Sigmoid colon (tissue), 7 donors: ENCODE data around the gene GAMT. TPM values are rescaled to one million over a fixed set of nuclear protein-coding genes. Genes with fewer than 3 reads are reported as not detected.
A peak's percentile ranks its signal among the peaks of the same experiment; 100 is the strongest.

Experiments used
- DNase-seq: peaks from one replicate; pipeline ENCODE4 v3.0.0-alpha.2; 2019
- H3K27ac ChIP-seq, 4 donors: fragments of 200-600 bp; sonication (generic); one replicate each; pipeline ENCODE4 v1.5.1; 2016 to 2019; ENCODE audit warnings: mild to moderate bottlenecking in 1 of 4
- H3K27me3 ChIP-seq, 3 donors: fragments of 200-600 bp; sonication (generic); one replicate each; pipeline ENCODE4 v1.5.1; 2019; ENCODE audit warnings: mild to moderate bottlenecking in 1 of 3
- H3K36me3 ChIP-seq, 4 donors: fragments of 200-600 bp; sonication (generic); one replicate each; pipeline ENCODE4 v1.5.1; 2016 to 2019
- H3K4me1 ChIP-seq, 4 donors: fragments of 200-600 bp; sonication (generic); one replicate each; pipeline ENCODE4 v1.5.1; 2017 to 2019
- H3K4me3 ChIP-seq, 4 donors: fragments of 200-600 bp; sonication (generic); one replicate each; pipeline ENCODE4 v1.5.1; 2017 to 2019; ENCODE audit warnings: mild to moderate bottlenecking in 2 of 4, moderate library complexity in 1 of 4
- H3K9me3 ChIP-seq, 4 donors: fragments of 200-600 bp in 3 of 4; sonication (generic) in 3 of 4; one replicate each; pipeline versions ENCODE4 v1.5.1 to v1.6.1; 2013 to 2019
- EP300 ChIP-seq, 4 donors: sonication (generic); formaldehyde crosslinking; IDR thresholded peaks; one replicate each; pipeline ENCODE4 v1.6.1; 2017; ENCODE audit warnings: antibody characterized with exemption in 4 of 4
- POLR2A ChIP-seq, 2 donors: fragments of 450-650 bp; IDR thresholded peaks; one replicate each; pipeline ENCODE4 v1.6.1; 2016; ENCODE audit warnings: antibody characterized with exemption in 2 of 2, mild to moderate bottlenecking in 2 of 2, moderate library complexity in 2 of 2
- POLR2AphosphoS5 ChIP-seq, 4 donors: sonication (generic); formaldehyde crosslinking; IDR thresholded peaks; one replicate each; pipeline ENCODE4 v1.6.1; 2017; ENCODE audit warnings: antibody characterized with exemption in 4 of 4
- WGBS, 2 donors: extraction: QIAGEN DNeasy Blood & Tissue Kit; methylation state at CpG; one replicate each; pipeline ENCODE4 v1.1.7; 2013; 5-methylcytosine and 5-hydroxymethylcytosine counted together
- intact Hi-C: fragments of 100-400 bp; cut with DNase I; formaldehyde crosslinking; loops from one replicate; pipeline ENCODE4 v1.15.1; 2023
- polyA plus RNA-seq, 3 donors: library from polyadenylated mRNA; stranded (reverse); fragments of 200-250 nt; gene quantifications; one replicate each; pipeline ENCODE4 v1.2.3, GENCODE V29; 2013
- total RNA-seq, 4 donors: library from RNA; depleted of rRNA; stranded (reverse); fragments of >200 nt; gene quantifications; one replicate each; pipeline ENCODE4 v1.1.0, GENCODE V29; 2016
- TF ChIP-seq, protein P1 (sequence below), 4 experiments: fragments of 450-650 bp in 3 of 4; fragments of 200-600 bp in 1 of 4; IDR thresholded peaks; one replicate each; pipeline ENCODE4 v1.5.1; 2016 to 2019; ENCODE audit warnings: antibody characterized with exemption in 4 of 4, mild to moderate bottlenecking in 3 of 4, moderate library complexity in 2 of 4
- donor health status: healthy with polysubstance abuse.
- donor health status: Bipolar disorder and iron deficiency.
- donor health status: healthy.

The GAMT gene
- total and polyA plus RNA-seq, 7 donors = 1.8 to 16.6 (median 7.8) TPM

DNA sequence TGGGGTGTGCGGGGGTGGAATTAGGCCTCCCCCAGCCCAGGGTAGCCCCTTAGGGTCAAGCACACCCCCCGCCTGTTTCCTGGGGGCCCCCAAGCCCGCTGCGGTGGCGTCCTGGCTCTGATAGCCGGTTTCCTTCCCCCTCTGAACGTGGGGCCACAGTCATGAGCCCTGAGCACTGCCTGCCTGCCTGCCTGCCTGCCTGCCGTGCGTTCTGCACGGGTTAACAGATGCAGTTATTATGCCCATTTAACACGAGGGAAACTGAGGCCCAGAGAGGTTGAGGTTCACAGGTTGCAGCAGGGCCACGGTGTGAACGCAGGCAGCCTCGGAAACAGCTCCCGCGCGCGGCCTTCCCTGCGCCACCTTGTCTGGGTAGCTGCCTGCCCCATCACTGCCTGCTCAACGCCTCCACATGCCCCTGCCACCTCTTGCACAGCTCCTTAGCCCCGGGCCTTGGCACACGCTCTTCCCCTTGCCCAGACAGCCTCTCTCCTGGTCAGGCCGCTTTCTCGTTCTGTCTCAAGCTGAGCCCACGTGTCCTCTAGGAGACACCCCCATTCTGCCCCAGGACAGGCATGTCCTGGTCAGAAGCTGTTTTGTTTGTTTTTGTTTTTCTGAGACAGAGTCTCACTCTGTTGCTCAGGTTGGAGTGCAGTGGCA lies 1.2 kb upstream of the GAMT start:
- intact Hi-C loops = loop anchor here (5.0 kb wide), 1 partner anchor 85 kb away; no protein-coding TSS in a partner anchor
- Histone ChIP-seq H3K9me3 (no peaks in the 10 kb centered on the region), H3K27me3 (peaks cover 0 to 12% (median 5%) of the 10 kb centered on the region in 3 donors), H3K4me3 (no peak overlapping the region), H3K4me1 (peaks cover 0 to 25% (median 22%) of the 10 kb centered on the region in 4 donors), H3K36me3 (no peaks in the 10 kb centered on the region), H3K27ac (no peak overlapping the region)
- no peak for TF ChIP-seq POLR2AphosphoS5 (IDR thresholded peaks at IDR 0.05)
- WGBS, 2 donors = 52% methylated on average over 25 of the region's 25 CpGs
- no peak for DNase-seq

DNA sequence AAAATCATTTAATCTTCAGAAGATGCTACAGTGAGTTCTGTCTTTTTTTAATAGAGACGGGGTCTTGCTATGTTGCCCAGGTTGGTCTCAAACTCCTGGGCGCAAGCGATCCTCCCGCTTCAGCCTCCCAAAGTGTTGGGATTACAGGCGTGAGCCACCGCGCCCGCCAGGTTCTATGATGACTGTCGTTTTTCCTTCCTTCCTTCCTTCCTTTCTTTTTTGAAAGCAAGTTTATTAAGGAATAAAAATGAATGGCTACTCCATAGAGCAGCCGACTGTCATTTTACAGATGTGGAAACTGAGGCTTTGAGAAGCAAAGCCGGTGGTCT lies 511 bp upstream of the GAMT start:
- no peaks in the 10 kb centered on the region for H3K36me3 ChIP-seq
- intact Hi-C loops = loop anchor here (5.0 kb wide), 1 partner anchor 85 kb away; no protein-coding TSS in a partner anchor
- WGBS, 2 donors = 43 to 55% methylated on average over 11 of the region's 11 CpGs
- no peaks in the 10 kb centered on the region for H3K9me3 ChIP-seq
- TF ChIP-seq EP300 (IDR thresholded peaks at IDR 0.05) (no peak), POLR2AphosphoS5 (IDR thresholded peaks at IDR 0.05) (no peak), POLR2A (IDR thresholded peaks at IDR 0.05) (no peak)
- TF ChIP-seq, protein P1, sequence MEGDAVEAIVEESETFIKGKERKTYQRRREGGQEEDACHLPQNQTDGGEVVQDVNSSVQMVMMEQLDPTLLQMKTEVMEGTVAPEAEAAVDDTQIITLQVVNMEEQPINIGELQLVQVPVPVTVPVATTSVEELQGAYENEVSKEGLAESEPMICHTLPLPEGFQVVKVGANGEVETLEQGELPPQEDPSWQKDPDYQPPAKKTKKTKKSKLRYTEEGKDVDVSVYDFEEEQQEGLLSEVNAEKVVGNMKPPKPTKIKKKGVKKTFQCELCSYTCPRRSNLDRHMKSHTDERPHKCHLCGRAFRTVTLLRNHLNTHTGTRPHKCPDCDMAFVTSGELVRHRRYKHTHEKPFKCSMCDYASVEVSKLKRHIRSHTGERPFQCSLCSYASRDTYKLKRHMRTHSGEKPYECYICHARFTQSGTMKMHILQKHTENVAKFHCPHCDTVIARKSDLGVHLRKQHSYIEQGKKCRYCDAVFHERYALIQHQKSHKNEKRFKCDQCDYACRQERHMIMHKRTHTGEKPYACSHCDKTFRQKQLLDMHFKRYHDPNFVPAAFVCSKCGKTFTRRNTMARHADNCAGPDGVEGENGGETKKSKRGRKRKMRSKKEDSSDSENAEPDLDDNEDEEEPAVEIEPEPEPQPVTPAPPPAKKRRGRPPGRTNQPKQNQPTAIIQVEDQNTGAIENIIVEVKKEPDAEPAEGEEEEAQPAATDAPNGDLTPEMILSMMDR (IDR thresholded peaks at IDR 0.05) = no peak
- peaks cover 0 to 23% (median 21%) of the 10 kb centered on the region in 4 donors for H3K4me1 ChIP-seq
- H3K27ac ChIP-seq = peak overlapping the region in 1 of 4 donors; percentile 39
- peaks cover 0 to 12% (median 5%) of the 10 kb centered on the region in 3 donors for H3K27me3 ChIP-seq
- DNase-seq = no peak
- peak overlapping the region in 3 of 4 donors; percentile 52 to 70 (median 56) for H3K4me3 ChIP-seq

GRCh38 chr19:1400281-1401137 lies 833 bp downstream of the GAMT start:
- intact Hi-C loops = loop anchor here (5.0 kb wide), 1 partner anchor 83 kb away; no protein-coding TSS in a partner anchor
- Histone ChIP-seq H3K27me3 (peaks cover 0 to 12% (median 5%) of the 10 kb centered on the region in 3 donors), H3K27ac (peak overlapping the region in 2 of 4 donors; percentile 33 to 39), H3K4me3 (peak overlapping the region; percentile 36 to 70 (median 54)), H3K4me1 (peaks cover 0 to 30% (median 26%) of the 10 kb centered on the region in 4 donors), H3K36me3 (no peaks in the 10 kb centered on the region), H3K9me3 (no peaks in the 10 kb centered on the region)
- WGBS, 2 donors = 8 to 32% methylated on average over 36 of the region's 36 CpGs
- DNase-seq = no peak
- TF ChIP-seq, protein P1 (IDR thresholded peaks at IDR 0.05) = no peak
- TF ChIP-seq EP300 (IDR thresholded peaks at IDR 0.05) = no peak
- no peak for TF ChIP-seq POLR2AphosphoS5 (IDR thresholded peaks at IDR 0.05)

DNA sequence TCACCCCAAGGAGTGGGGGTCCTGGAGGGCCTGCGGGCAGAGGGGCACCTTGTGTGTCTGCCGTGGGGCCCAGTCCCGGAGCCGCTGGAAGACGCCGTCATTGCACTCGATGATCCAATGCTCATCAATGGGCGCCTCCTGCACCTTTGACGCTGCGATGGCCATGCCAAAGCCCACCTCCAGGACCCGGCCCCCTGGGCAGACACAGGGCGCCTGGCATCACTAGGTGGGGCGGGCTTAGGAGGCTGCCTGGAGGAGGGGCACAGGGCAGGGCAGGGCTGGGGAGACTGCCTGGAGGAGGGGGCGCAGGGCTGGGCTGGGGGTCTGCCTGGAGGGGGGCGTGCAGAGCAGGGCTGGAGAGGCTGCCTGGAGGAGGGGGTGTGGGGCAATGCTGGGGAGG lies 1.6 kb downstream of the GAMT start:
- TF ChIP-seq POLR2AphosphoS5 (IDR thresholded peaks at IDR 0.05) = no peak
- TF ChIP-seq POLR2A (IDR thresholded peaks at IDR 0.05) = no peak
- TF ChIP-seq, protein P1 (IDR thresholded peaks at IDR 0.05) = no peak
- TF ChIP-seq EP300 (IDR thresholded peaks at IDR 0.05) = no peak
- Histone ChIP-seq H3K27ac (no peak overlapping the region), H3K27me3 (peaks cover 0 to 12% (median 5%) of the 10 kb centered on the region in 3 donors), H3K36me3 (no peaks in the 10 kb centered on the region), H3K4me3 (no peak overlapping the region), H3K9me3 (no peaks in the 10 kb centered on the region), H3K4me1 (peaks cover 0 to 37% (median 29%) of the 10 kb centered on the region in 4 donors)
- DNase-seq = no peak
- intact Hi-C loops = loop anchor here (5.0 kb wide), 1 partner anchor 82 kb away; no protein-coding TSS in a partner anchor
- WGBS, 2 donors = 88 to 96% methylated on average over 15 of the region's 15 CpGs

DNA sequence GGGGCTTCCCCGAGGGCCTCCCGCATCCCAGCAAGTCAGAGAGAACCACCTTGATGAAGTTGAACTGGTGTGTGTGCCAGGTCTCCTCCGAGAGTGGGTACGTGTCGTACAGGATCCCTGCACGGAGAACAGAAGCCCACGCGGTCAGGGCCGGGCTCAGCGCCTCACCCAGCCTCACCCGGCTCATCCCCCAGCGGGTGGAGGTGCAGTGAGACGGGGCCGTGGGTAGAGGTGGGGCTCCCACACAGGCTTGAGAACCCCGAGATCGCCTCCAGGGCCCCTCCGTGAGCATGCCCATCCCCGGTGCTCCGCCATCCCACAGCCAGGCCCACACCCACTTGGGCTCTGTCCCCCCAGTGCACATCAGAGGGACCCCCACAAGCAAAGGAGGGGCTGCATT lies 2.3 kb downstream of the GAMT start:
- WGBS, 2 donors = 76 to 91% methylated on average over 19 of the region's 19 CpGs
- no peaks in the 10 kb centered on the region for H3K9me3 ChIP-seq
- TF ChIP-seq EP300 (IDR thresholded peaks at IDR 0.05) = no peak
- TF ChIP-seq, protein P1 (IDR thresholded peaks at IDR 0.05) = no peak
- no peak for TF ChIP-seq POLR2AphosphoS5 (IDR thresholded peaks at IDR 0.05)
- no peak for TF ChIP-seq POLR2A (IDR thresholded peaks at IDR 0.05)
- no peak overlapping the region for H3K4me3 ChIP-seq
- DNase-seq = no peak
- H3K36me3 ChIP-seq = peaks cover 0 to 5% (median 1%) of the 10 kb centered on the region in 4 donors
- no peak overlapping the region for H3K27ac ChIP-seq
- intact Hi-C loops = no loop called here
- peaks cover 0 to 12% (median 5%) of the 10 kb centered on the region in 3 donors for H3K27me3 ChIP-seq
- peaks cover 0 to 38% (median 29%) of the 10 kb centered on the region in 4 donors for H3K4me1 ChIP-seq
